ENCODE data around the gene EPM2A.

EPM2A gene

GRCh38 chr6:145722190-145722589 is 13.1 kb downstream of the EPM2A start:
- TF ChIP-seq CTCF (IDR thresholded peaks at IDR 0.05; ENCODE audit: low read depth, low read length) = no peak
- Histone ChIP-seq H3K9me3 (ENCODE audit: severe bottlenecking) (no peaks in the 10 kb centered on the region), H3K4me3 (ENCODE audit: low read depth, low read length) (no peak overlapping the region), H3K27ac (no peak overlapping the region), H3K27me3 (ENCODE audit: insufficient read depth, low read depth, severe bottlenecking) (no peaks in the 10 kb centered on the region), H3K36me3 (no peaks in the 10 kb centered on the region)
- no peak for DNase-seq

GRCh38 chr6:145721144-145721543 is 14.2 kb downstream of the EPM2A start:
- H3K27me3 ChIP-seq (ENCODE audit: insufficient read depth, low read depth, severe bottlenecking) = no peaks in the 10 kb centered on the region
- no peak overlapping the region for H3K4me3 ChIP-seq (ENCODE audit: low read depth, low read length)
- H3K9me3 ChIP-seq (ENCODE audit: severe bottlenecking) = no peaks in the 10 kb centered on the region
- no peaks in the 10 kb centered on the region for H3K36me3 ChIP-seq
- no peak for DNase-seq
- no peak for TF ChIP-seq CTCF (IDR thresholded peaks at IDR 0.05; ENCODE audit: low read depth, low read length)
- no peak overlapping the region for H3K27ac ChIP-seq

- no peak for TF ChIP-seq CTCF (IDR thresholded peaks at IDR 0.05; ENCODE audit: low read depth, low read length)
- no peaks in the 10 kb centered on the region for H3K36me3 ChIP-seq
- no peaks in the 10 kb centered on the region for H3K27me3 ChIP-seq (ENCODE audit: insufficient read depth, low read depth, severe bottlenecking)
- no peak overlapping the region for H3K27ac ChIP-seq
- no peak for DNase-seq
- no peak overlapping the region for H3K4me3 ChIP-seq (ENCODE audit: low read depth, low read length)
- H3K9me3 ChIP-seq (ENCODE audit: severe bottlenecking) = no peaks in the 10 kb centered on the region
Observed at GRCh38 chr6:145715426-145715825, 19.9 kb downstream of the EPM2A start.

DNA sequence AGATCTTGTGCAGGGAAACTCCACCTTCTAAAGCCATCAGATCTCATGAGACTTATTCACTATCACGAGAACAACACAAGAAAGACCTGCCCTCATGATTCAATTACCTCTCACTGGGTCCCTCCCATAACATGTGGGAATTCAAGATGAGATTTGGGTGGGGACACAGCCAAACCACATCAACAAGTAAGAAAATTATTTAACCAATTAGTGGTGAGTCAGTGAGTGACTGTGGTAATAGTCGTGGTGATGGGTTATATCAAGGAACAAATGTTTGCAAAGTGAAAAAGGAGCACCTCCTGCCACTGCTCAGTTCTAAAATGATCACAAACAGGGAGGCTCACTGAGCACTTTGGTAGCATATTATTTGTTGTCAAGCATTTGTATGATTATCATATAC is 20.6 kb downstream of the EPM2A start:
- Histone ChIP-seq H3K27me3 (ENCODE audit: insufficient read depth, low read depth, severe bottlenecking) (no peaks in the 10 kb centered on the region), H3K36me3 (no peaks in the 10 kb centered on the region), H3K27ac (no peak overlapping the region), H3K9me3 (ENCODE audit: severe bottlenecking) (no peaks in the 10 kb centered on the region), H3K4me3 (ENCODE audit: low read depth, low read length) (no peak overlapping the region)
- no peak for DNase-seq
- no peak for TF ChIP-seq CTCF (IDR thresholded peaks at IDR 0.05; ENCODE audit: low read depth, low read length)

- Histone ChIP-seq H3K9me3 (ENCODE audit: severe bottlenecking) (no peaks in the 10 kb centered on the region), H3K4me3 (ENCODE audit: low read depth, low read length) (no peak overlapping the region), H3K27me3 (ENCODE audit: insufficient read depth, low read depth, severe bottlenecking) (no peaks in the 10 kb centered on the region), H3K27ac (no peak overlapping the region), H3K36me3 (no peaks in the 10 kb centered on the region)
- no peak for TF ChIP-seq CTCF (IDR thresholded peaks at IDR 0.05; ENCODE audit: low read depth, low read length)
- DNase-seq = no peak
Observed at GRCh38 chr6:145713773-145714172, 21.5 kb downstream of the EPM2A start.

- Histone ChIP-seq H3K36me3 (no peaks in the 10 kb centered on the region), H3K27ac (no peak overlapping the region), H3K9me3 (ENCODE audit: severe bottlenecking) (no peaks in the 10 kb centered on the region), H3K4me3 (ENCODE audit: low read depth, low read length) (no peak overlapping the region), H3K27me3 (ENCODE audit: insufficient read depth, low read depth, severe bottlenecking) (no peaks in the 10 kb centered on the region)
- no peak for DNase-seq
- no peak for TF ChIP-seq CTCF (IDR thresholded peaks at IDR 0.05; ENCODE audit: low read depth, low read length)
Observed at GRCh38 chr6:145711372-145711771, 23.9 kb downstream of the EPM2A start.

All from WERI-Rb-1 (cell line).